ENCODE measurements around the gene RNF115.
"Not testable (repeated sequence)": the region's sequence is repeated elsewhere in the genome, so short reads cannot be mapped to it uniquely, and the experiment has no call there.

Gene RNF115

DNA sequence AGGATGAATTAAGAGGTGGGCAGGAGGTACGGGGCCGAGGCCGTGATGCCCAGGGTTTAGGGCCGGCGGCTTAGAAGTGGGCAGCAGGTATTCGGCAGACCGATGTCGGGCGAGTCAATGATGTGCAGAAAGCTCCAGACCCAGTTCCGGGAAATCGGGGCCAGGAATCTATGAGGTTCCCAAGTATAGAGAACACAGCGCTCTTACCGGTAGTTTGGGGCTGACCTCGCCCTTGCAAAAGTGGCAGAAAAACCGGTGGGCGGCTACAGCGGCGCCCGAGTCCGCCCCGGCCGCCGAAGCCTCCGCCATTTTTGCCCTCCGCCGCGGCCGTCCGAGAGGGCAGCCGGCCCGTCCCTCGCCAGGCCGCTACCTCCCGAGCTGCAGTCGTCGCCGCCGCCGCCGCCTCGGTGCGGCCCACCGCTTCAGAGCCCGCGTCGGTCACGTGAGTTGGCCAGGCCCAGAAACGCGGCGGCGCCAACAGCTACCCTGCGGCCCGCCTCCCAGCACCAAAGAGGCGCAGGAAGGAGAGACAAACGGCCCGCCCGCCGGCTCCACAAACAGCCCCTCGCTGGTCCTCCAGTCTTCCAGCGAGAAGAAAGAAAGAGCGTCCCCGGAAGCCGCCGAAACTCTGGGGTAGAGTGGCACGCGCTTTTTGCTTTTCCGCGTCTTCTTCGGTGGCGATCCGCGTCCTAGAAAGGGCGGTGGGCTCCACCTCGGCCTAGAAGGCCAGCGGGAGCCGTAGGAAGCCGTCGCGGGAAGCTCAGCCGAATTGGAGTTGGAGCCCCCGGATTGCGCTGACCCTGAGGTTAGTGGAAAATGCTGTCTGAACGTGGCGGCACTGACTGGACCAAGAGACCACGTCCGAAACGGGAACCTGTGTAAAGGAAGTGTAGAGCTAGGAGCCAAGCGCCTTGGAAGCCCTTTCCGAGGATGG lies at the start of gene RNF115, which contains the start of gene POLR3C:
RNF115 (minus strand) TSS at position 531 of the 934 bp plus-strand sequence; CDS start at position 309, 222 bp downstream.
POLR3C (plus strand) TSS at position 636 of the 934 bp plus-strand sequence. CDS start 1,577 bp downstream, outside the sequence.
- DNase-seq (ENCODE audit: low spot score), result peak; percentile 91

DNA sequence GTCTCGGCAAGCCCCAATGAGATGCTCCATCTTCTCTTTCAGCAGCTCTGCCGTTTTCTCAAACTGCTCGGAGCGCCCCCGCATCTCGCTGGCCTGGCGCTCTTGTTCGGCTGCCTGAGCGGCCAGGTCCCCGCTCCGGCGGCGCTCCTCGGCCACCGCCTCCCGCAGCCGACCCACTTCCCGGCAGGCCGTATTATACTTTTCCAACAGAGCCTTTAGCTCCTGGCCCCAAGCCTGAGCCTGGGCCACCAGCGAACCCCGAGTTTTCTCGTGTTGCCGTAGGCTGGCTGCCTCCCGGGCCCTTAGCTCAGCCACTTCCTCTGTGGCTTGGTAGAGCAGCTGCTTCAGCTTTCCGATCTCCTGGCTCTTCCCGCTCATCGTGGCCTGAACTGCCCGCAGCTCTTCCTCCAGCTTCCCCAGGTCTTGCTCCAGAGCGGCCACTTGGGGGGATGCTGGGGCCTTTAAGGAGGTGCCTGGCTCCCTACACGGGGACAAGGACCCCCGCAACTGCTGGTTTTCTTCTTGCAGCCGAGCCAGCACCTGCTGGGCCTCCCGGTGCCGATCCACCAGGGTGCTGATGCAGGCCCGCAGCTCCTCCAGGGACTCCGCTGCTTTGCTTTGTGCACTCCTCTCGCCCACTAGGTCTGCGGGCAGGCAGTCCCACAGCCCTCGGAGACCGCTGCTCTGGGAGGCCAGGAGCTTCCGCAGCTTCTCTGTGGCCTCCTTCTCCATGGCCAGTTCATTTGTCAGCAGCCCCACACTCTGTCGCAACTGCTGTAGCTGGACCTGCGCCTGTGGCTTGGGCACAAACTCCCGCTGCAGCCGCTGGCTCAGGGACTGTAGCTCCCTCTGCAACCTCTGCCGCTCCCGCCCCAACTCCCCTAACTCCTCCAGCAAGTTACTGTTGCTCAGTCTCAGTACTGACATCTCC lies 48.4 kb upstream of the RNF115 start:
- DNase-seq (ENCODE audit: low spot score), result peak; percentile 57

DNA sequence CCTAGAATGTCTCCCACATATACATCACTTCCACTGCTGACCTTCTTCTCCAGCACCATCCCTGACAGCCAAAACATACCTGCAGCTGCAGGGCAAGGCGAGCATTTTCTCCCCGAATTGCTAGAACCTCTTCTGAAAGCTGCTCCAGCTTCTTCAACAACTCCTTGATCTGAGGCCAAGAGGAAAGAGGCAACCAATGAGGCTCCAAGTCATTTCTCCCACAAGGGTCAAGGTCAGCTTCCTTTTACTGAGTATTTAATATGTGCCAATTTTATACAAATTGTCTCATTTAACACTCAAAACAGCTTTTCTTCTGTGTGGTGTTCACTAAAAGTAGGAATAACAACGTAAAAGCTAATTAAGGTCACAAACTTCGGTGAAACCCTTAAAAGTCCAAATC lies 44.3 kb upstream of the RNF115 start:
- no peak for DNase-seq (ENCODE audit: low spot score)

DNA sequence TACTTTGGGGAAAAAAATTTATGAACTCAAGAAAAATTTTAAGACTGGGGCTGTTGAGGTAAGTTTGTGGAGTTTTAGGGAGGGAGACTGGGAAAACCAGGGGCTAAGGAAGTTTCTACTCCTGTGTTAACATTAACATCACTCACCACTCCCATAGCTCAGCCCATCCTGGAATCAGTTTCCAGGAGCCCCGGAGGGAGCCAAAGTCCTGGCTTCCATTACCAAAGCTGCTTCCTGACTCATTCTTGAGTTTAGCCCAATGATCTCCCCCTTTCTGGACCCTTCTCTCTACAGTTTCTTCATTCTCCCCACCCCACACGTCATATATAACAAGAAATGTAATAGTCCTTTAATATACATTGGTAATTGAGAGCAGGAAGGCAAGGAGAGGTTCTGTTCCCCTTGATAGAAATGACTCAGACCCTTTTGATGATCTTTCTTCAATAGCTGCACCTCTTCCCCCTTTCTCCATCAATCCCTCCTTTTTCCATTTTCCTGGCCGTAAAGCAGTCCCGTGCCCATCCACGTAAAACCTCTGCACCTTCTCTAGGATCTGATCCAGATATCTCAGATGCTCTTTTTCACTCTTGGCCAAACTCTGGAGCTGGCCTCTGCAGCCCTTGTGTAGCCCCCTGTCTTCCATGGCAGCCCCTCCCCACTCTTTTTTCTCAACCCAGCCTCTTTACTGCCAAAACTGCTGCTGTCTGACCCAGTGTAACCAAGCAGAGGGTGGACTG lies 39.6 kb upstream of the RNF115 start:
- DNase-seq (ENCODE audit: low spot score), result no peak

DNA sequence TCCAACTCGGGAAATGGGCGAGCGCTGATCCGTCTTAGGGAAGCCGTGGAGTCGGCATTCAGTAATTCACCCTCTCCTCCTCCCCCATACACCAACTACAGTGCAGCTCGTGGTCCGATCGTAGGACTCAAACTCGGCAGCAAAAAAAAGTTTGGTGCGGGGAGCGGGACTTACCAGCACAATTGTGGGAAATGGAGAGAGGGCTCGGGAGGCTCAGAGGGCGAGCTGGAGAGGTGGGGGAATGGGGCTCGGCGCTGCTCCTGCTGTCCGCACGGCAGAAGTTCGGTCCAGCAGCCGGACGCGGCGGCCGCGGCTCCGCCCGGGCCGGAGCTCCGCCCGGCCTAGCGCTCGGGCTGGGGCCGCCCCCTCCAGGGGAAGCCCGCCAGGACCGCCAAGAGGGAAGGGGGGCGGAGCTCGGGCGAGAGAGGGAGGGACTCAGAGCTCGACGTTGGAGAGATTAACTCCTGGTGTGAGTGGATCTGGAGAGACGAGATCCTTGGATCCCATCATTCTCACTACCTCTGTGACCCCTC lies 35.7 kb upstream of the RNF115 start:
- peak; percentile 97 for DNase-seq (ENCODE audit: low spot score)

DNA sequence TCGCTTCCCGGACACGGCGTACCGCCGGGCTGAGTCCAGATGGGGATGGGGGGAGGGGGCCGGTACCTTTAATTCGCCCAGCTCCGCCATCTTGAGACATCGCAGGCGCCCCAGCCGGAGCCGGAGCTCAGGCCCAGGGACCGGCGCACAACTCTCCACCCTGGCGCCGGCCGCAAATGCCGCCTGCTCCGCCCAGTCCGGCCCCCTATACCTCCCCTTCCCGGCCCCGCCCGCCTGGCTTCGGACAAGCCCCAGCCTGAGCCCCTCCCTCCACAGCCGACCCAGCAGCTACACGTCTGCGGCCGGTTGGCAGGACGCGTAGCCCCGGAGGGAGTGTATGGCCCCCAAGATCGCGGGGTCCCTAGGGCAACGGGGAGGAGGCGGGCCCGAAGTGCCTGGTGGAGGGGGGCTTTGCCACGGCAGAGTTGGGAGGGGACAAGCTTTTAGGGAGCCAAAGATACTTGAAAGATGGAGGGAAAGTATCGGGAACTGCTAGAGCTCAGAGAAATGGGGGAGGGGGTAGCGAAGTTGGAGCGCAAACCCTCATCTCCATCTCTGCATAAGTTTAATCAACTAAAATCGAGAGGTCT lies 35.1 kb upstream of the RNF115 start, which contains the start of gene PIAS3:
PIAS3 (minus strand) TSS at position 181 of the 590 bp plus-strand sequence; CDS start at position 90, 91 bp downstream.
- DNase-seq (ENCODE audit: low spot score), result peak; percentile 98

DNA sequence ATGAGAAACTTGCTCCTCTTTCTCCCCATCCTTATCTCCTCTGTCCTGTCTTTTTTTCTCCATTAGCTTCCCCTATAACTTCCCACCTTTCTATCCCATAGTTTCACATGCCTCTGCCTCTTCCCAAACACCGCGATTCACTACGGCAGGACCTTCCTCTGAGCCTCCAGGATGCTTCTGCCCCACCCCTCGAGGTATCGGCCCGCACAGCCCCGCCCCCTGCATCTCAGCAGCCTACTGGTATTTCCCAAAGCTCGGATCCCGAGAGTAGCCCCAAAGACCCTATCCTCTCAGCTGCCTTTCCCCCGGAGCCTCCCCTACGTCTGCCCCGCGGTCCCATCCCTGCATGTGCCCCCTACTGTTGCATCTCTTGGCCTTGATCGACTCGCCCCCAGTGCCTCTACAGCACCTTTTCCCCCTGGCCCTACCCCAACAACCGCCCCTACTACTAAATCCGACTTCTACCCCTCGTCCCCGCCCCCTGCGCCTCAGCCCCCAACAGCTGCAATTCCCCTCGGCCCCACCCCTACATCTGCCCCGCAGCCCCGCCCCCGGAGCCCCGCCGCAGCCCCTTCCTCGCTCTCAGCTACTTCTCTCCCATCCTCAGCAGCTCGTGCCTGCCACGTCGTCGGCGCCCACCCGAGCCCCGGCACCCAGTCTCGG lies 34.5 kb upstream of the RNF115 start:
- DNase-seq (ENCODE audit: low spot score), result peak; percentile 72

DNA sequence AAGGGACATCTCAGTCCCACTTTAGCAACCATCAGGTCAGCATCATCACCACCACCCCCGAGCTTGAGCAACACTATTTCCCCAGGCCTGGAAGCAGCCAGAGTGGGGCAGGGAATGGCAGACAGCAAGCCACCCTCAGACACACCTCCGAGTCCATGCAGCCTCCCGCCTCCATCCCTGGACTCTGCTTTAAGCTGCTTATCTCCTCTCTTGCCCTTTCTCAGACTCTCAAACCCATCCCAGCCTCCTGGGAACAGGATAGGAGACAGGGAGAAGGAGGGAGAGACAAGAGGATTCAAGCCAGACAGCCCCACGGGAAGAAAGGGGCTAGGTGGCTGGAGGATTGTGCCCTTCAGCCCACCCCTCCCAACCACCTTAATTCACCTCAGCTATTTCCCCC lies 33.3 kb upstream of the RNF115 start:
- no peak for DNase-seq (ENCODE audit: low spot score)

DNA sequence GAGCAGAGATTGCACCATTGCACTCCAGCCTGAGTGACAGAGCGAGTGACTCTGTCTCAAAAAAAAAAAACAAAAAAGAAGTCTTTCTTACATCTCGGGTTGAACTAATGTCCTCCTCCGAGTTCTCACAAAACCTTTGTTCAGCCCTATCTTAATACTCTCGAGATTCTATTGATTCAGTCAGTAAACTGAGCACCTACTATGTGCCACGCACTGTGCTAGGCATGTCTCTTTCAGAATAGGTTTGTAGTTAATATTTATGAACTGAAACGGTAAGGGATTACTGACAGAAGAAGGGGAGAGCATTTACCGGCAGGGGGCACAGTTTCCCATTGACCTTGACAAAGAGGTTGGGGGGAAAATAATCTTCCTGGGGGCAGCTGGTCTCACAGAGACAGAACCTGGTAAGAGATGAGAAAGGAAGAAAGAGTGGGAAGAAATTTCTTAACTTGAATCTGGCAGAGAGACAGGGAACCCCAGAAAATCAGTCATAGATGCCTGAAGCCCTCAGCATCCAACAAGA lies 31.6 kb upstream of the RNF115 start:
- DNase-seq (ENCODE audit: low spot score), result no peak

DNA sequence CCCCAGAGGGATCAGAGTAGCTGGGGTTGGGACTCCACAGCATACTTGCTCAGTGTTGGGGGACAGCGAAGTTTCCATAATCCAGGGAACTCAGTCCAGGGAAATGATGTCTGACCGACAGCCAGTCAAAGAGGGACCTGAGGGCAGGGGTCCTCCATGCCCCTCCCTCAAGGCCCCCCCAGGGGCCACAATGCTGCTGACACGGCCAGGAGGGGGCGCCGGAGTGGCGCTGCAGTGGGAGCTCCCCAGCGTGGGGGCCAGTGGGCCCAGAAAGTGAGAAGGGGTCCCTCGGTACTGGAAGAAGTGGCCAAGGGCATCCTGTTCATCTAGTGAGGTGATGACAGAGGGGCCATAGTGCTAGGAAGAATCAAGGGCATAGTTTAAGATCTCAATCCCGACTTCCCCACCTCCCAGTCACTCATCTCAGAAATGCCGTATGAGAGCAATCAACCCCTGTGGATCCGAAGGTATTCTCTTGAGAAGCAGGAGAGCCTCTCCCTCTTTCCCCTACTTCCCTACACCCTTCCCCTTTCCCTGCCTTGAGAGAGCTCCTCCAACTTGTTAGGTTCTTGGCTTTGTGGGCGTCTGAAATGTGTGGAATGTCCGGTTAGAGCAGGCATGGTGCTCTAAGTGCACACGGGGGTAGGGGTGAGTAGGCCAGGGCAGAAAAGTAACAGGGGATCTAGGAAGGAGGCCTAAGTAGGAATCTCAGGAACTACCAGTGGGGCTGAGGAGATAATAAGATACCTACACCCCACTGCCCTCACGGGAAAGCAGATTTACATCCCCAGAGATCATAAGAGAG lies 25.7 kb upstream of the RNF115 start:
- peak; percentile 74 for DNase-seq (ENCODE audit: low spot score)

DNA sequence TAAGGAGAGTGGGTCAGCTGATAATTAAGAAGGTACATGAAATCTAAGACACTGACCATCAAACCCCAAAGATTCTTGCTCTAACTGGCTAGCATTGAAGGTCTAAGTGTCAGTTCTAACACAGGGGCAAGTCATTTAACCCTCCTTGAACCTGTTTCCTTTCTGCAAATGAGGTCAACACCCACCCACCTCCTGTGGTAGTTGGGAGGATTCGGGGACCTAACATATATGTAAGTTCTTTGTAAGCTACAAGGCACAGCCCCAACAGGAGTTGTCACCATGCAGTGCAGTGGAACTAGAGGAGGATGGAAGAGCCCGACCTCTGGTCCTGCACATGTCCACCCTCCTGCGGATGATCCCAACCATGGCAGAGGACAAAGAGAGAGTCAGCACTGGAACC lies 23.9 kb upstream of the RNF115 start:
- no peak for DNase-seq (ENCODE audit: low spot score)

DNA sequence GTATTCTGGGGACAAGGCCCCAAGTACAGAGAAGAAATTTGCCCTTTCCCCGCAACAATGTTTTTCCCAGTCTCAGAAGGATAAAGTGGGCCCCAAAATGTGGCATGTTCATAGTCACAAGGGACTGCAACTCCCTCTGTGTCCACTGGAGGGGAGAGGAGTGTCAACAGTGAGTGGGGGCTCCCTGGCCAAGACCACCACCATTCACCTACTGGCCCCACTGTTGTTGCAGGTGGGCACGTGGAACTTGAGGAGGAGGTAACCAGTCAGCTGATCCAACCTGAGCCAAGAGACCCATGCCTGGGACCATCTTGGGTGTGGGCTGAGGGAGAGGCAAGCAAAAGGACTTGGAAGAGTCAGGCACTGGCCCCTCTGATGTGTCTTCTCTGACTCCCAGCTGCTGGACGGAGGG lies 22.3 kb upstream of the RNF115 start:
- DNase-seq (ENCODE audit: low spot score), result peak; percentile 62

DNA sequence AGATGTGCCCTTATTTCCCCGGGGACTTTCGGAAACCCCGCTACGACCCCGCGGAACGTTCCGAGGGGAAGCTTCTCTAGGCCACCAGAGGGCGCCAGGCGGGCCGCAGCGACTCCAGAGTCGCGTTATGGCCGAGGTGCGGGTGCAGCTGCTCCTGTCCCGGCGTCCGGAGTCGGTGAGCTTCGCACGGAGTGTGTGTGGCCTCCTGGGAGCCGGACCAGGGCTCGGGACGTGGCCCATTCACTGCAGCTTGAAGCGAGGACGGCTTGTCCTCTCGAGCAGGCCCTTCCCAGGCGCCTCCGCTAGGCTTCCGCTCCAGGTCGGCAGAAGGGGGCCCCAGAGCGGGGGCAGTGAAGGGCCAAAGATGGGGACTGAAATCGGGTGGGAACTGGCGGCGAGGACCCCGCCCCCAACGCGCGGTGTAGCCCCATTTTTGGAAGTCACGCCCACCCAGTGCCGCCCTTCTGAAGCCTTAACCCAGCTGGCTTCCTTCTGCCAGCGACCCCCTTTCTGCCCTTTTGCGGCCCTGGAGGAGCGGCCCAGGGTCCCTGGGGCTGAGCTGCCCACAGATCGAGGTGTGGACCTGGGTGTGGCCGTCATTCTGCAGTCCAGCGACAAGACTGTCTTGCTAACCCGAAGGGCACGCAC lies 21.7 kb upstream of the RNF115 start, which contains the start of gene NUDT17:
NUDT17 (plus strand) TSS at position 117 of the 648 bp plus-strand sequence; CDS start at position 128, 11 bp downstream.
- DNase-seq (ENCODE audit: low spot score), result peak; percentile 90

DNA sequence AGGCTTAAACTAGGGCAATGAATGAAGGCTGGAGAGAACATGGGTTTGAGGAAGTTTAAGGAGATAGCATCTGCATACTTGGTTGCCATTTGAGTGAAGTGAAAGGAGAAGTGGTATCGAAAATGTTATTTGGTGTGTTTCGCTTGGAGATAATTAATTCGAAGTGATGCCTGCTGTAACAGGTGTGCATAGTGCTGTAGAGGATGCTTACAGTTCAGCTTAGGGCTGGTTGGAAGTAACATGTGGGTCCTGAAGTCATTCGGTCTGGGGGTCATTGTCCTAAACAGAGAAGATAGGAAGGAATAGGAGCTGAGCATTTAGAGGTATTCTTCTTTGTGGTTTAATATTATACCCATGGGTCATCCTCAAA lies 21.2 kb upstream of the RNF115 start:
- no peak for DNase-seq (ENCODE audit: low spot score)

DNA sequence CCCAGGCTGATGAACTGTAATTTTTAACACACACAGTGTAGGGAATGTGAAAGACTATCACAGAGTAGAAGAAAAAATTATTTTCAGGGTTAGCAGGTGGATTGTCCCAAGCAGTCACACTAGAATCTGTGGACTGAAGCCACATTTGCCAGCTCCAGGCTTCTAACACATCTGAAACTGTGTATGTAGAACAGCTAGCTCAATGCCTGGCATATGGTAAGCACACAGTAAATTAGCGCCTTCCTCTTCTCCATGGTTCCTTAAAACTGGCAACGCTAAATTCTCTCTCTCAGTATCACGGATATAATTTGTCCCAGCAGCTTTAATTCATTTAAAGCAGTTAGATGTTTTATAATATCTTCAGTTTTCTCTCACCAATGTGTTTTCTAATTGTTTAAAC lies 19.1 kb upstream of the RNF115 start:
- DNase-seq (ENCODE audit: low spot score), result no peak

DNA sequence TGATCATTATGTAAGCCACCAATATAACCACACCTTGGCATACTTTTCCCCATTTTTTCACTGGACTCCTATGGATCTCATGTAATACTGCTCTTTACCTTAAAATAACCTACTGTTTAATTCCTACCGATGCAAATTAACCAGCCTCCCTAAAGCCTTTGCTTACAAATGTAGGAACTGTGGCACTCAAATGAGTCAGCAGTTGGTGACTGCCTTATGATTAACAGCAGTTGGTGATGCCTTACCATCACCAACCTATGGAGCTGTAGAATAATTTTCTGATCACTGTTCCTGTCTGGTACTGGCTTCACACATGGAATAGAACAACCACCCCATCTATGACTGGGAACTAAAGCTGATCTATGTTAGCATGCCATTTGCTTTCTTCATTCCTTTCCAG lies 13.8 kb upstream of the RNF115 start:
- no peak for DNase-seq (ENCODE audit: low spot score)

DNA sequence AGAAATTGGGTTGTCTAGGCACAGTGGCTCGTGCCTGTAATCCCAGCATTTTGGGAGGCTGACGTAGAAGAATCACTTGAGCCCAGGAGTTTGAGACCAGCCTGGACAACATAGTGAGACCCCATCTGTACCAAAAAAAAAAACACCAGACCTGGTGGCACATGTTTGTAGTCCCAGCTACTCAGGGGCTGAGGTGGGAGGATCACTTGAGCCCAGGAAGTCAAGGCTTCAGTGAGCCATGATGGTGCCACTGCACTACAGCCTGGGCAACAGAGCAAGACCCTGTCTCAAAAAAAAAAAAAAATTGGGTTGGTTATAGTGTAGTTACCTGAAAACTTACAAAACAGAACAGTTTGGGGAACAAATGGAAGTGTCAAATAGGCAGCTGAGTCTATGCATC lies 6.9 kb upstream of the RNF115 start:
- DNase-seq (ENCODE audit: low spot score), result not testable (repeated sequence)

DNA sequence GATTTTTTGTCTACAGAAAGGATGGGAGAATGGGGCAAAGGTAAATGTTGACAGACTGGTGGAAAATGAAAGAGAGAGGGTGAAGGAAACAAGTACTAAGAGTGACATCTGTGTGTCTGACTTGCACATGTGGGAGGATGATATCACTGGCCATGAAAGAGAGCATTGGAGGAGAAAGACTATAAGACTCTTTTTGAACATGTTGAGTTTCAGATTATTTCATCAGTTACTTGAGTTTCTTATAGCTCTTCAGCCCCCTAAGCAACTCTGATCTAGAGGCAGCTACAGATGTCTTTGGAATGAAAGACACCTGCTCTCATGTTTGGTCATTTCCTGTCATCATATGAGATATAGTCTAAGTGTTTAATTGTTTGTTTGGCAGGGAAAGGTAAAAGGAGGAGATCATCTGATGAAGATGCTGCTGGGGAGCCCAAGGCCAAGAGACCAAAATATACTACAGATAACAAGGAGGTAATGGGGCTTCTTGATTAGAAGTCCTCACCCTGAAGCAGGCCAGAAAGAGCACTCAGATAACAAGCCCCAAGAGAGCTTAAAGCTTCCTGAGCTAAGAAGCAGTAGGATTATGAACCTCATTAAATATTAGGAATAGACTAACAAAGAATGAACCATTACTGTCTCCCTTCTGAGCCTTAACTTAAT lies 4.6 kb upstream of the RNF115 start:
- DNase-seq (ENCODE audit: low spot score), result no peak
